A673 (cell line): ENCODE measurements around the gene EEFSEC.

Source experiments
- EZH2 ChIP-seq: fragments of 200-600 bp; sonication (generic); IDR thresholded peaks from 2 replicates; pipeline ENCODE4 v1.6.1; 2017; ENCODE audit warnings: borderline replicate concordance, low read depth, mild to moderate bottlenecking, mixed read lengths, antibody characterized with exemption, low read length; ENCODE audit not compliant: poor library complexity, severe bottlenecking
- TF ChIP-seq, protein P1 (sequence below): fragments of 300-800, 200-600 bp; sonication (generic); conservative IDR thresholded peaks from 2 replicates; pipeline ENCODE4 v1.5.1; 2017; ENCODE audit warnings: low read depth, mild to moderate bottlenecking, antibody characterized with exemption, low read length, moderate library complexity, mixed read lengths

DNA sequence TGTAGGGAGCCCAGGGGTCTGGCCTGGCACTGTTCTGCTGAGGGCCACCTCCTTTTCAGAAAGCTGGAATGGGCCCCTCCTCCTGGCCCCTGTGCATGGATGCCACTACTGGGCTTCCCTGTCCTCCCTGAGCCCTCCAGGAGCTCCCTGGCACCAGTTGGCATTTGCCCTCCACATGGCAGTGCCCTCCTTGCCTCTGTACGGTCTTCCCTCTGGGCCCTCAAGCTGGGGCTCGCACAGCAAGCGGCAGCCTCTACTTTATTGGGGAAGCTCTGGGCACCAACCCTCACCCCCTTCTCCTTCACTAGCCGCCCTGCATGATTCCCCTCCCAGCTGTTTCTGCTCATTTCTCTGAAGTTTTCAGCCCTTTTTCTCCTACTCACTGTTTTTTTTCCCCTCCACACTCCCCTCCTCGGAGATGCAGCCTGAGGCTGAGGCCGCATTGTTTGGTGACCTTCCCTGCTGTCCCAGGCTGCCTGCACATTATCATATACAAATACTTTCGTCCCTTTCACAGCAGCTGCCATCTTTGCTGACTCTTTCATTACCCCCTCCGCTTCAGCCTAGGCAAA is 127.3 kb downstream of the EEFSEC start:
- TF ChIP-seq EZH2: no peak
- TF ChIP-seq, protein P1, sequence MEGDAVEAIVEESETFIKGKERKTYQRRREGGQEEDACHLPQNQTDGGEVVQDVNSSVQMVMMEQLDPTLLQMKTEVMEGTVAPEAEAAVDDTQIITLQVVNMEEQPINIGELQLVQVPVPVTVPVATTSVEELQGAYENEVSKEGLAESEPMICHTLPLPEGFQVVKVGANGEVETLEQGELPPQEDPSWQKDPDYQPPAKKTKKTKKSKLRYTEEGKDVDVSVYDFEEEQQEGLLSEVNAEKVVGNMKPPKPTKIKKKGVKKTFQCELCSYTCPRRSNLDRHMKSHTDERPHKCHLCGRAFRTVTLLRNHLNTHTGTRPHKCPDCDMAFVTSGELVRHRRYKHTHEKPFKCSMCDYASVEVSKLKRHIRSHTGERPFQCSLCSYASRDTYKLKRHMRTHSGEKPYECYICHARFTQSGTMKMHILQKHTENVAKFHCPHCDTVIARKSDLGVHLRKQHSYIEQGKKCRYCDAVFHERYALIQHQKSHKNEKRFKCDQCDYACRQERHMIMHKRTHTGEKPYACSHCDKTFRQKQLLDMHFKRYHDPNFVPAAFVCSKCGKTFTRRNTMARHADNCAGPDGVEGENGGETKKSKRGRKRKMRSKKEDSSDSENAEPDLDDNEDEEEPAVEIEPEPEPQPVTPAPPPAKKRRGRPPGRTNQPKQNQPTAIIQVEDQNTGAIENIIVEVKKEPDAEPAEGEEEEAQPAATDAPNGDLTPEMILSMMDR: no peak
